Esophagus muscularis mucosa (tissue), 4 donors: ENCODE measurements around the gene METTL27. TPM values are rescaled to one million over a fixed set of nuclear protein-coding genes. Genes with fewer than 3 reads are reported as not detected.

Source experiments
- DNase-seq: peaks from one replicate; pipeline ENCODE4 v3.0.0-alpha.2; 2017; ENCODE audit errors: extremely low spot score
- H3K27ac ChIP-seq, 4 donors: fragments of 200-600 bp; sonication (generic); replicated peaks in 1 of 4; 1 replicate in 3 of 4; 2 replicates in 1 of 4; pipeline ENCODE4 v1.5.1; 2016 to 2019; ENCODE audit warnings: mild to moderate bottlenecking in 1 of 4
- H3K27me3 ChIP-seq, 4 donors: fragments of 200-600 bp; sonication (generic); one replicate each; pipeline versions ENCODE4 v1.5.1 to v1.6.0; 2016 to 2019
- H3K36me3 ChIP-seq, 4 donors: fragments of 200-600 bp; sonication (generic); one replicate each; pipeline ENCODE4 v1.5.1; 2016 to 2019
- H3K4me1 ChIP-seq, 4 donors: fragments of 200-600 bp; sonication (generic); one replicate each; pipeline ENCODE4 v1.5.1; 2016 to 2019
- H3K4me3 ChIP-seq, 4 donors: fragments of 200-600 bp; sonication (generic); 1 replicate in 2 of 4; 2 replicates in 2 of 4; pipeline ENCODE4 v1.5.1; 2016 to 2019; ENCODE audit warnings: mild to moderate bottlenecking in 4 of 4, moderate library complexity in 1 of 4
- H3K9me3 ChIP-seq, 4 donors: fragments of 200-600 bp; sonication (generic); 1 replicate in 3 of 4; 2 replicates in 1 of 4; pipeline ENCODE4 v1.5.1; 2016 to 2019
- CTCF ChIP-seq, 3 experiments: fragments of 200-600 bp in 2 of 3; fragments of 450-650 bp in 1 of 3; sonication (generic) in 2 of 3; IDR thresholded peaks; one replicate each; pipeline ENCODE4 v1.5.1; 2017 to 2019; ENCODE audit warnings: antibody characterized with exemption in 3 of 3, mild to moderate bottlenecking in 2 of 3, moderate library complexity in 1 of 3
- EP300 ChIP-seq: sonication (generic); formaldehyde crosslinking; IDR thresholded peaks from one replicate; pipeline ENCODE4 v1.6.1; 2017; ENCODE audit warnings: antibody characterized with exemption
- POLR2A ChIP-seq: fragments of 450-650 bp; IDR thresholded peaks from one replicate; pipeline ENCODE4 v1.6.1; 2017; ENCODE audit warnings: antibody characterized with exemption, moderate library complexity, mild to moderate bottlenecking, low read depth
- POLR2AphosphoS5 ChIP-seq, 2 donors: sonication (generic); formaldehyde crosslinking; IDR thresholded peaks; one replicate each; pipeline ENCODE4 v1.6.1; 2017; ENCODE audit warnings: antibody characterized with exemption in 2 of 2
- WGBS: methylation state at CpG from one replicate; pipeline ENCODE4 v1.1.5; 2018; 5-methylcytosine and 5-hydroxymethylcytosine counted together
- intact Hi-C: fragments of 100-400 bp; cut with DNase I; formaldehyde crosslinking; loops from one replicate; pipeline ENCODE4 v1.15.1; 2023
- total RNA-seq, 4 donors: library from RNA; depleted of rRNA; stranded (reverse); fragments of >200 nt; gene quantifications; one replicate each; pipeline versions ENCODE4 v1.1.0 to v1.2.1, GENCODE V29; 2016

The METTL27 gene
- total RNA-seq, 4 donors from 2014 or later, result 0.83 to 4.0 (median 2.8) TPM

DNA sequence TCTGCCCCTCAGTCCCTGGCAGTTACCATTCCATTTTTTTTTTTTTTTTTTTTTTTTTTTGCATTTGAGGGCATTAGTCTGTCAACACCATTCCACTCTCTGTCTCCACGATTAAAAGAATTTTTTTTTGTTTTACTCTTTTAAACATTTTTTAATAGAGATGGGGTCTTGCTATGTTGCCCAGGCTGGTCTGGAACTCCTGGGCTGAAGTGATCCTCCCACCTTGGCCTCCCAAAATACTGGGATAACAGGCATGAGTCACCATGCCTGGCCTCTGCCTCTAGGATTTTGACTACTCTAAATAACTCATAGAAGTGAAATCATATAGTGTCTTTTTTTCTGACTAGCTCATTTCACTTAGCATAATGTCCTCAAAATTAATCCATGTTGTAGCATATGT, 55.7 kb downstream of the METTL27 start:
- H3K27ac ChIP-seq, result no peak overlapping the region
- no peaks in the 10 kb centered on the region for H3K4me1 ChIP-seq
- no peak for DNase-seq
- no peak overlapping the region for H3K4me3 ChIP-seq
- intact Hi-C loops, result no loop called here
- no peaks in the 10 kb centered on the region for H3K36me3 ChIP-seq
- H3K27me3 ChIP-seq, result no peaks in the 10 kb centered on the region
- H3K9me3 ChIP-seq, result no peaks in the 10 kb centered on the region
- TF ChIP-seq EP300 (no peak), POLR2A (no peak), CTCF (IDR thresholded peaks at IDR 0.05) (no peak), POLR2AphosphoS5 (IDR thresholded peaks at IDR 0.05) (no peak)
- WGBS, result 86% methylated on average over 1 of the region's 1 CpG

Other genes starting within 250 kb of the METTL27 start
- gene MLXIPL, start 218.0 kb downstream of the METTL27 start, total RNA-seq, result 10 to 100 TPM in 2 of 4 donors, 1 to 10 TPM in 2; 6.5 to 19.5 (median 10.3) TPM
- gene VPS37D, start 174.7 kb downstream of the METTL27 start, total RNA-seq, result 1 to 10 TPM; 2.5 to 7.1 (median 4.0) TPM
- gene DNAJC30, start 159.1 kb downstream of the METTL27 start, total RNA-seq, result 1 to 10 TPM; 4.5 to 7.5 (median 5.5) TPM
- gene BUD23, start 158.9 kb downstream of the METTL27 start, total RNA-seq, result 10 to 100 TPM; 43.2 to 51.5 (median 48.6) TPM
- gene STX1A, start 122.8 kb downstream of the METTL27 start, total RNA-seq, result 10 to 100 TPM in 2 of 4 donors, 1 to 10 TPM in 2; 7.1 to 16.0 (median 9.6) TPM
- gene ABHD11, start 103.7 kb downstream of the METTL27 start, total RNA-seq, result 1 to 10 TPM; 6.1 to 7.9 (median 7.2) TPM
- gene CLDN3, start 72.2 kb downstream of the METTL27 start, total RNA-seq, result under 1 TPM in 1 of 4 donors, not detected in 3; 0.80 TPM
- 1 to 10 TPM in 2 of 4 donors, under 1 TPM in 2; 0.42 to 3.1 (median 1.7) TPM for gene CLDN4, start 11.5 kb downstream of the METTL27 start, total RNA-seq
- not detected for gene TMEM270, start 18.6 kb upstream of the METTL27 start, total RNA-seq
- gene ELN, start 185.7 kb upstream of the METTL27 start, total RNA-seq, result 100 to 1,000 TPM; 337 to 646 (median 447) TPM
- 10 to 100 TPM in 3 of 4 donors, 1 to 10 TPM in 1; 10.0 to 19.3 (median 11.9) TPM for gene LIMK1, start 241.3 kb upstream of the METTL27 start, total RNA-seq